Germinal center (tissue), 1 donor: Measurements from ENCODE around the gene CYRIA.

ENCODE experiments used
- DNase-seq: peaks from one replicate; pipeline ENCODE4 v3.0.0; 2012; ENCODE audit warnings: mixed read lengths, low spot score

CYRIA gene

DNA sequence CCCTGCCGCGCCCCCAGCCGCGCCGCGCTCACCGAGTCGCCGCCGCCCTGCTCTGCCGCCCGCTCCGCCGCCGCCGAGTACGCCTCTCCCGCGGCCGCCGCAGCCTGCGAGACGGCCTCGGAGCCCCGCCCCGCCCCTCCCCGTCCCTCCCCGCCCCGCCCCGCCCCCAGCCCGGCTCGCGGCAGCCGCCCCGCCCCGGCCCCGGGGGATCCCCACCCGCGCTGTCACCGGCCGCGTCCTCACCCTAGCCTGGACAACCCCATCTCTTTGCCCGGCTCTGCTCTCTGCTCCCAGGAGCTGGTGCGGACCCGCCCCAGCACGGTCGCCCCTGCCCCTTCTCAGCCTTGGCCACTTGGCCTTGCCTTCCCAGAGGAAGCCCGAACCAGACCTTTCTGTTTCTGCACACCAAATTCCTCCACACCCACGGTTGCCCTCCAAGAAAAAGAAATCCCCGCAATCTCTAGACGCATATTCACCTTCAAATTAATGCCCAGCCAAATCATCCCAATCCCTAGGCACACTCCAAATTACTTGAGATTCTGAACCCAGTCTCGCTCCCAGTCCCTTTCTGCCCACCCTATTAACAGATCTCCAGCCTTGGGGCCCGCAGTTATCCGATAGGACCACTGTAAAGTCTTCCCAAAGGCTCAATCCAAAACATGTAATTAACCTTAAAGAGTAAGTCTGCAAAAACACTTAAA is at the start of gene CYRIA:
TSS of gene CYRIA (minus strand) at position 87 of the 701 bp plus-strand sequence. CDS start 77,715 bp downstream, outside the sequence.
- peak; percentile 82 for DNase-seq

DNA sequence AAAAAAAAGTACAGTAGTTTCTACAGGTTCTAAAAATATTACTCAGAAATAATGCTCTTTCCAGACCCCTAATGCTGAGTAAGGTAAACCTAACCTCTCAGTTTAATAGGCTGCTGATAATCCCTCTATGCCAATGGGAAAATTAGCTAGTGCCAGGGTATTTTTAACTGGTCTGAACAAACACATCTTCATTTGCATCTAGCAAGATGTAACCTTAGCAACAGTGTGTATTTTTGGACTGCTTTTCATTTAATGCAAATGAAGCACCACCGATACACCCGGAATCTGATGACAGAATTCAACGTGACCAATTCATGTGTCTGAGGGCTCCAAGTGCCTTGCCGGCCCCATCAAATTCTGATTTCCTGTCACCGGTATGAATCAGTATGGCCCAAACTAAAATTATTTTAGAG is 47.4 kb upstream of the CYRIA start:
- peak; percentile 42 for DNase-seq

DNA sequence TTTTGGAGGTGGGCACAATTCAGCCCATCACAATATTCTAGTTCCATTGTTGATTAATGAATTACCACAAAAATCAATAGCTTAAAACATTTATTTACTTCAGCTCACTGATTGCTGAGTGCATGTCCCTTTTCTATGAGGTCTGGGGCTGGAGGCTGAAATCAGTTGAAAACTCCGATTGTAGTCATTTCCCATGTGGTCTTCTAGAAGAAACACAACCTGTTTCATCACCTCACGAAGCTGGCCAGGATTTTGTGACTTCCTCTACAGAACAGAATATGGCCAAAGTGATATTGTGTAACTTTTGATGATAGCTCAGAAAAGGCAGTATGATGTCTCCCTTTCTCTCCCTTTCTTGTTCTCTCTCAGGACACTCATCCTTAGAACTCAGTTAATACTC is 44.1 kb upstream of the CYRIA start:
- no peak for DNase-seq

DNA sequence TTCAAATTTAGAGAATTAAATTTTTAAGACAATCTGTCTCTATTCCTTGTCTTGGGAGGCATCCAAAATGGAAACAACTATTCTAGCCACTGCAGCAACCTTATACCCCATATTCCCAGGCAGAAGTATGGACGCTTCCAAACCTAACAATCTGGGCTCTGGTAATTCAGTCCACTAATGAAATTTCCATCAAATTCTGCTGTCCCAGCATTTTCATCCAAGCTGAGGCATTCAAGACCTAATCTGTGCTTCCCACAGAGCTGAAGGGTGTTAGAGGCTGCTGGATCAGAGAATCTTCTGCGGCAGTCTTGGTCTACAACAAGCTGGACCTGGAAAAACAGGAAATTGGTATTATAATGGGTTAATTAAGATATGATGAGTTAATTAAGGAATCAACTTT is 42.5 kb upstream of the CYRIA start:
- DNase-seq: no peak

DNA sequence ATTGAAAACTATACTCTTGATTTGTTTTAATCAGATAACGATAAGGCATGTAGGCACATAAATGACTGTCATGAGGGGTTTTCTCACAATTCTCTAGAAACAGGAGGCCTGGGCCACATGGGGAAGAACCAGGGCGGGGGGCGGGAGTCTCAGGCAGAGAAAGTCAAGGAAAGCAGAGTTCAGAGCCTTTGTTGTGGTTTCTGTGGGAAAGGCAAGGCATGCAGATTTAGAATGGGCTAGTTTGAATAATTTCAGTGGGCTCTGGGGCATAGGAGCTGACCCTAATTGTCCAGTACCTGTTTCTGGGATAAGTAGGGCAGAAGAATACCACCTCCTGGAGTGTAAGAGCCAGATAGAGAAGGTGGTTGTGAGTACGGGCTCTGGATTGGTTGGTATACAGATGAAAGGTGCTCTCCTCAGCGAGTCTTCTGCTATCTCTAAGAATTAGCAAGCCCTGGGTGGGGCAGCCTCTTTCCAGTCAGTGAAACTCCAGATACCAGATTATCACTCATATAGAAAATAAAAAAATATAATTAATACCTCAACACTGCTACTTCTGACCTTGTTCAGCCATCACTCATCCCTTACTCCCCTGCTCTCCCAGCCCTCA is 41.5 kb upstream of the CYRIA start:
- no peak for DNase-seq

DNA sequence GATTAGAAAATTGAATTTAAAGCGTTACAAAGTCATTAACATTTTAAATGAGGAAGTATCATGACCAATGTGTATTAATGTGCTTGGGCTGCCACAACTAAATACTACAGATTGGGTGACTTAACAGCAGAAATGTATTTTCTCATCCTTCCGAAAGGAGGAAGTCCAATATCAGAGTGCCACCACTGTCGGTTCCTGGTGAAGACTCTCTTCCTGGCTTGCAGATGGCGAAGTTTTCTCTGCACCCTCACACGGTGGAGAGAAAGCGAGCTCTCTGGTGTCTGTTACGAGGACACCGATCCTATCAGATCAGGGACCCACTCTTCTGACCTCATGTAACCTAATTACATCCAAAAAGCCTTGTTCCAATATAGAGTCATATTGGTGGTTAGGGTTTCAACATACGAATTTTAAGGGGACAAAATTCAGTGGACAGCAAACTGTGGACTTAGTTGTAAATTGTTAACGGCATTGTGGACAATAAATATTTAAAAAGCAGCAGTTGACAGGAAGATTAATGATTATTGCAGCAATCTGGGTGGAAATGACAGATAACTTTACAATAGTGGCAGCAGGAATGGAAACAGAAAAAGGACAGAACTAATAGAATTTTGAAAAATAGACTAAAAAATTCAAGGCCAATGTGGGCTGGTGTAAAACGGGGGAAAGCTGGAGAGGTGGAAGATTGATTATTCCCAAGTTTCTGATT is 35.1 kb upstream of the CYRIA start:
- DNase-seq: no peak

DNA sequence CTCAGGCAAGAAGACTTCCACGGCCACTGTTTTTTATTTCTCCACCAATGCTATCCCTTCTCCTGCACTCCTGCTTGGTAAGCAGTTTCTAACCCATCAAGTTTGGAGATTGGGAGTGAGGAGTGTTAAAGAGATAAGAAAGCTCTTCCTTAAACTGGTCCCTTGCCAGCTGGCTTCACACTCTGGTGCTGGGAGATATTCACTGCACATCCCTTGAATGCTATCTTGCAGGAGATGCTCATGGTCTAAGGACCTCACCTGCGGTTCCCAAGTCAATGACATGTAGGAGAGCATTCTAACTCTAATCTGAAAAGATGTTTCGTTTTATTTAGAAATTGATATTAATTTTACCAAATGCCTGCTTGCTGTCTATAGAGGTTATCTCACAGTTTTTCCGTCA is 28.2 kb upstream of the CYRIA start:
- DNase-seq: no peak

DNA sequence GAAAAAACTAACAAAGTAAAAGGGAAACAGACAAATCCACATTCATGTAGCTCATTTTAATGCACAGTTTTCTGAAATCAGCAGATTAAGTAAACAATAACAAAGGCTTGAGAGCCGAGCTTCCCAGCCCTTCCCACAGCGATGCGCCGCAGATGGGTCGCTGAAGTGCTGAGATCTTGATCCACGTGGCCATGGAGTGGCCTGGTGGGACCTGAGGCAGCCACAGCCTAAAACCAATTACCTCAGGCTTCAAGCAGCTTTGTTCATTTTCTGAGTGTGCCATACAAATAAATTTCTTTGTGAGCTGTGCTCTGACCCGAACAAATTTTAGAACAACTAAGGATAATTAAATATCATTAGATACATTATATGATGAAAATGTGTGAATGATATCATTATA is 25.6 kb upstream of the CYRIA start:
- DNase-seq: no peak

DNA sequence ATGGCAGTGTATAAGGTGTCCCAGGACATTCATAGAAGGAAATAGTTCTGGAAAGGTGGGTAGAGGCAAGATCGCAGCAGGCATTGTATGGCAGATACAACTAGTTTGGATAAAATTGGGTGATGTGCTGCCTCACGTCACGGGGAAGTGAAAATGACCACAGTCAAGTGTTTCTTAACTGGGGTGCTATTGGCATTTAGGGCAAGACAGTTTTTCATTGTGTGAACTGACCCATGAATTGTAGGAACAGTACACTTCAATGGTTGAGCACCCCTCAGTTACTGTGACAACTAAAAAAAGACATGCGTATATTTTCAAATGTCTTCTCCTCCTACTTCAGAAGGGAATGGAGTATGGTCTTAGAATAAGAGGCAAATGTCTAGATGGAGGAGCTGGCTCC is 22.3 kb upstream of the CYRIA start:
- DNase-seq: peak; percentile 65

DNA sequence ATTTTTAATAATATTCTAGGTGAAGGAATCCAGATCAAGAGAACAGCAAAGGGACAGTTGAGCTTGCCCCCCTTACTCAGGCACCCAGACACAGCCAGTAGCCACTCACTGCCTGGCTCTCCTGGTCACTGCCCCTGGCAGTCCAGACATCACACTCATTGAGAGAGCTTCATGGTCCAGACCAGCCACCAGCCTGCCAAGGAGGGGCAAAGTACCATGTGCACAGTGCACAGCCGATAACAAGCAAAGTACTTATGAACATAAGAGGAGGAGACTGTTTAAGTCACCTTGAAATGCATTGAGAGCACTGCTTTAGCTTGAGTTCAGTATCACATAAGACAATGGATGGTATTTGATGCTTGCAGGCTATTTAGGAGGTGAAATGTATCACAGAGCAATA is 21.6 kb upstream of the CYRIA start:
- no peak for DNase-seq

DNA sequence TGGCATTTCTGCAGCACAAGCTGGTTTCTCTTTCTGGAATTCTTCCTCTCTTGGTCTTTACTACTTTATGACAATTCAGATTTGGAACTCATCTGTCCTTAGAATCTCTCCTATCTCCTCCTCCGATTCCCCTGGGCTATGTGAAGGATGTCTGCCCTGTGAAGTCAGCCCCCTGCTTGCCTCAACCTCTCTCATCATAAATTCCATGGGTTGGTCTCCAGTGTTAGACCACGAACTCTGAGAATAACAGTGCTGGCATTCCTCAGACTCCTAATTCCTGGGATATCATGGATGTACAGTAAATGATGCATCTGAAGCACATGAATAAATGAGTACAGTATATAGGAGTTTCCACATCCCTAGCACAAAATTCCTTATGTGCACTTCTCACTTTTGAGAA is 21.0 kb upstream of the CYRIA start:
- no peak for DNase-seq

DNA sequence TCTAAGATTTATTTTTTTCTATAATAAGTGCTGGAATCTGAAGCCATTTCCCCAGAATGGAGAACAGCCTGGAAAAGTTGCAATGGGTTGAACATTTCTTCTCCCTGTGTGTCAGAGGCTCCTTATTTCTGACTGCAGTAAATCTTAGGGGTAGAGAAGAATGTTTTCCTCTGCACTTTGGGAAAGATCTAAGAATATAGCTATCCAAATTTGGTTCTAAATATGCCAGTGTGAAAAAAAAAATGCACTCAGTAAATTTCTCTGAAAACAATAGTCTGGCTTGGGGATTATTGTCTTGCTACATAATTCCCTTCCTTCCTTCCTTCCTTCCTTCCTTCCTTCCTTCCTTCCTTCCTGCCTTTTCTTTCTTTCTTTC is 19.7 kb upstream of the CYRIA start:
- no peak for DNase-seq

DNA sequence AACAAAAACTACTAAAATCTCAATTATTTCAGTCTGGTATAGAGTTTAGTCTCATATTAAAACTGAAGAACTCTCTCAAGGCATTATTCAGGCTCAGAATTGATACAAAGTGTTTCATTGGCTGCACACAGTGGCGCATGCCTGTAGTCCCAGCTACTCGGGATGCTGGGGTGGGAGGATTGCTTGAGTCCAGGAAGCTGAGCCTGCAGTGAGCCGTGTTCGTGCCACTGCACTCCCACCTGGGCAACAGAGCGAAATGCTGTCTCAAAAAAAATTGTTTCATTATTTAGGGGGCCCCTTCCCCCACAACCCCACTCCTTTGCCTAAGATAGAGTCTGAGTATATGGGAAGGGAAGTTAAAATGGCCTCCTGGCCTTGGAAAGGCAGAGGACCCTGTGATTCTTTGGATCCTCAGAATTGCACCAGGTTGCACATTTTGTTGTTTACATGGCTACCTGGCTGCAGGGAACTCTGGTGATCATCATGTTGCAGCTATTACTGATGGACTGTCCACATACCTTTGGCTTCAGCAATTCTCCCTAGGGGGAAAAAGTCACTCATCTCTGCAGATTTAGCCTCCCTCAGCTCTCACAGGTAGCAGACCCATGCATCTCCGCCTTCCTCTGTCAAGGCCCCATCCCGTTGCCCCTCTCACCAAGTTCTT is 19.2 kb upstream of the CYRIA start:
- DNase-seq: no peak

DNA sequence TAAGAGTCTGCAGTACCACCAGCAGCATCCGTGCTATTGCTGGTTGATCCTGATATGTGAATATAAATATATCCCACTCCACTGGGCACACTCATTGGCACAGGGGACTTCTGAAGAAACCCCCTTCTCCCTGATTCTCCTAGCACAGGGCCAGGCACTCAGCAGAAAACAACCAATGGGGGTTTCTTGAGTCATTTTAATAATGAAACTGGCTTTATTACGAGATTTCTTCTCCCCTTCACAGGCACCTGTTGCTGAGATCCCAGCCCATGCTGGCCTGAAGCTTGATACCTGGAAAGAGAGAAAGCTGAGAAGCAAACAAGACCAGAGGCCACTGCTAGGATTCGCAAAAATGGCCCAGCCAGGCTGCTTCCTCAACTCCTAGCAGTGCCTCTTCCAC is 17.9 kb upstream of the CYRIA start:
- DNase-seq: no peak

DNA sequence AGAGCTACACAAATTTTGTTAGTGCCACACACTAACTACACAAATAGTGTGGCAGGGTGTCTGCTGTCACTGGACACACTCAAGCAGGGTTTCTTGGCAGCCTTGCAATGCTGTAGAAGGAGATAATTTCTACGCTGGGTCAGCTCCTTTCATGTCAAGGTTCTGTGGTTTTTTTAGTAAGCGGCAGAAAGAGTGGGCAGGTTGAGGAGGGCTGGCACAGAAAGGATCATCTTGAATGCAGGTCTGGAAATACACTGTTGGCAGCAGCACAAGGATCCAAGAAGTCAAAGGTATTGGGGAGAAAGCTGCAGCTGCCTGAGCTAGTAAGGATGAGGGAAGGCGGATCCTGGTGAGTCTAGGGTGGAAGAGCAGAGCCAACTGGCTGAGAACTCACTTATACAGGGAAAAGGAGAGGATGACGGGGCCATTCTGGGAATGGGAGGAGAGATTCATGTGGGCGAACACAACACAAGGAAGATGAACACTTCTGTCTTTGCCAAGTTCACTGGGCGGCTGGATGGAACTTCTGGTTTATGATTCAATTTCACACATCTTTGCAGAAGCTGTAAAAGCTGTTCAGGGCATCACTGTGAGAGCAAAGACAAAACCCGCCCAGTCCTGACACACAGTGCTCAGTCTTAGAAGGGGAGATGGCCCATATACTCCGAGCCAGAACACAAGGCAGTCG is 16.9 kb upstream of the CYRIA start:
- no peak for DNase-seq

DNA sequence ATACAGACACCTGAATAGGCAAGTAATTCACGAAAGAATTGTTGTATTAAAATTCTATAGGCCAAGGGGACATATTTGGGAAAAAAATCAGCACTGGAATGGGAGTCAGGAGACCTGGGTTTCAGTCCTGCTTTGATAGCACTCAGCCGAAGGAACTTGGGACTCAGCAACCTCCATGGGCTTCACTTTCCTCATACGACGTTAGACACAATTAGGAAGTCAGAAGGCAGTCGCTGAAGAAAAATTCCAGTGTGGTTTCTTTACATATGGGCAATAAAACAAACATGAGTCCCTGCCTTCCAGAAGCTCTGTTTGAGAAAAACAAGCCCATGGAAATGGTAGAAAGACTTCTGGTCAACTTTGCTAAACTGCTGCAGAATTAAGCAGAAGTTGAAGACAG is 15.1 kb upstream of the CYRIA start:
- no peak for DNase-seq

DNA sequence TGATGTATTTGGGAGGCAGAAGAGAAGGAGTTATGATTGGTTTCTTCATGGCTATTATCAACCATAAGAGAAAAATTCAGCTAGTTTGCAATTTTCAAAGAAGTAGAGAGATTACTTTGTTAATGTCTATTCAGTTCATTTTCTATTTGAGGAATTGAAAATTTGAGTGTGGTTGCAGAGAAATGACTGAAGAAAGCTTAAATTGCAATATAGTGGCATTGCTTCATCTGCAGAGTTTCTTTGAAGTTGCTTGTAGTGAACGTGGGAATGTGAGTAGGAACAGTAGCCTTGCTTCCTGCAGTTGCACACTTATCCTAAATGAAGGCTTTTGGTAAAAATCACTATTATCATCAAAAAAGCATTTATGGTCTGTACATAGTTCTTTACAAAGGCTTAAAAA is 14.7 kb upstream of the CYRIA start:
- no peak for DNase-seq

DNA sequence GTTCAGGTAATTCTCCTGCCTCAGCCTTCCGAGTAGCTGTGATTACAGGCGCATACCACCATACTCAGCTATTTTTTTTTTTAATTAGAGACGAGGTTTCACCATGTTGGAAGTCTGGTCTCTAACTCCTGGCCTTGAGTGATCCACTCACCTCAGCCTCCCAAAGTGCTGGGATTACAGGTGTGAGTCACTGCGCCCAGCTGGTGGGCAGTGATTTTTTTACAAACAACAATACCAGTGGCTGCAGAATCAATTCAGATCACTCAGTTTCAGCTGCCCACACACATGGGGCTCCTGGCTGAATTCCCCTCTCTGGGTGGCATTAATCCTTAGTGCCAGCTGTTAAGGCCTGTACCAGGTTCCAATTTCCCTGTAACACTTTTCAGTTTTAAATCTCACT is 13.3 kb upstream of the CYRIA start:
- DNase-seq: no peak

DNA sequence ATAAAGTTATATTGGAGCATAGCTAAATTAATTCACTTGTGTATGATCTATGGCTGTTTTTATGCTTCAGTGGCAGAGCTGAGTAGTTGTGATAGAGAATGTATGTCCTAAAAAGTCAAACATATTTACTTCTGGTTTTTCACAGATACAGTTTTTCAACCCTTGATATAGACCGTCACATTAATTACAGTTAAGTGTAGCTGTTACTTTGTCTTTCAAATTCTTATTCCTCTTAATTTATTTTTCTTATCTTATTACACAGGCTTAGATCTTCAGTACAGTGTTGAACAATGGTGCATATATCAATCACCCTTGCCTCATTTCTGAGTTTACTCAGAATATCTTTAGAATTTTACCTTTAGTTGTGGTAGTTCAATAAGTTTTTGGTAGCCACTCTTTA is 12.2 kb upstream of the CYRIA start:
- no peak for DNase-seq

DNA sequence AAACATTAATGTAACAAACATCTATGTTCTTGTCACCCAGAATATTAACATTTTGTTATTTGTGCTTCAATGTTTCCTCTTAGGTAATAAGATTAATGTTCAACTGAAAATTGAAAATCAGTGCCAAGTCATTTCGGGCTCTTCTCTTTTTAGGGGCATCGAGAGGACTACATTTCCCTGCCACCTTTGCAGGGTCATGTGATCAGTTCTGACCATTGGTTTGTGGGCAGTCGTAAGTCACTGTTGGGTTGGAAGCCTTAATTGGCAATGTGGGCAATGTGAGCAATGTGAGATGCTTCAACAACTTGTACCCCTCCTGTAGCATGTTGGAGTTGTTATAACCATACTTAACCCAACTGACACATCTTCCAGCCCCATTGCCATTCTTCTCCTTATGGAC is 10.1 kb upstream of the CYRIA start:
- DNase-seq: no peak

DNA sequence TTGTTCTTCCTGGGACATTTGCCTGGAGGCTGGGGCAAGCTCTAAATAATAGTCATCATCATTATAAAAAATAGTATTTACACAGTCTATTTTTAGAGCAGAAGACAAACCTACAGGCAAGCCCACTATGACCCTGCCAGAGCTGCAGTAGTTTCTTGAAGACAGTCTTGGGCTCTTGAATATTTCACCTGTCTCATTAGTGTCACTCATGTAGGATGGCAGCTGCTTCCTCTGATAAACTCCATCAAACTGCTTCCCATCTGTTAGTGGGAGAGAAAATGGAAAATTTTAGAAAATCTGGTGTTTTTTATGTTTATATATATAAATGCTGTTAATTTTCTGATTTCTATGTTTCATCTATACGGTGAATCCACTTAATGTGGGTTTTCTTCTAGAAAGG is 8.5 kb upstream of the CYRIA start:
- no peak for DNase-seq

DNA sequence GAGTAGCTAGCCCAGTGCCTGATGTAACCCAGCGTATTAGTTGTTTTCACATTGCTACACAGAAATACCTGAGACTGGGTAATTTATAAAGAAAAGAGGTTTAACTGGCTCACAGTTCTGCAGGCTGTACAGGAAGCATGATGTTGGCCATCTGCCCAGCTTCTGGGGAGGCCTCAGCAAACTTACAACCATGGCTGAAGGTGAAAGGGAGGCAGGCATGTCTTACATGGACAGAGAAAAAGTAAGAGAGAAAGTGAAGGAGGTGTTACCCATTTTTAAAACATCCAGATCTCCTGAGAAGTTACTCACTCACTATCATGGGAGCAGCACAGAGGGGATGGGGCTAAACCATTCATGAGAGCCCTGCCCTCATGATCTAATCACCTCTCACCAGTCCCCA is 6.1 kb upstream of the CYRIA start:
- DNase-seq: no peak
